ENCODE measurements around the gene NOP14. TPM values are rescaled to one million over a fixed set of nuclear protein-coding genes. Genes with fewer than 3 reads are reported as not detected.

The NOP14 gene
- total and polyA plus RNA-seq, 2 donors (not counting 3 experiments of a cell fraction or from before 2014, with no cell fraction given), result 9.5 to 45.2 TPM

DNA sequence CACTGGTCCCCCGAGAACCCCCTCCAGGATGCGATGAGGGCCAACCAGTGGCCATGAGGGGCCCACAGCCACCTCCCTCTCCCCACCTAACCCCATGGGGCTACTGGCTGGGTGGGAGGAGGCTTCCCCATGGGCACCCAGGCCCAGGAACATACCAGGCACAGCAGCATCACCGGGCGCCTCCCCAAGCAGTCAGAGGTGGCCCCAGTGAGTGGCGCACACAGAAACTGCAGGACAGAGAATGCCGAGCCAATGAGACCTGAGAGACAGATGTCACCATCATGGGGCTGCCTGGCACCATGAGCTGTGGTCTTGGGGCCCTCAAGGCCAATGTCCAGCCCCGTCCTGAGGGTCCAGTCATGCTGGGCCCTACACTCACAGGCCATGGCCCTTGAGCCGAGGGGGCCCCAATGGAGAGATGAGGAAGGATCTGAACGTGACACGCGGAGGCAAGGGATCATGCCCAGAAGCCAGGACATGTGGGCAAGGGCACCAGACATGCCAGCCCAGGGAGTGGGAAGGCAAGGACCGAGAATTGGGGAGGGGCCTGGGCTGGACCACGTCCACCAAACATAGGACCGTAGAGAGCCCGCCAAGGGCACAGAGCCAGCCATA lies 30.1 kb downstream of the NOP14 start:
- no peaks in the 10 kb centered on the region for H3K9me1 ChIP-seq (replicated peaks; ENCODE audit: control insufficient read depth, extremely low read depth, insufficient read depth, low read length)
- dilution Hi-C loops (cut with MboI; ENCODE audit: extremely low pct_ligation_motif_present, low sequenced_read_pairs), result no loop called here
- H3K36me3 ChIP-seq (ENCODE audit: control insufficient read depth in 2 of 2, extremely low read depth in 1 of 2, insufficient read depth in 2 of 2, low read length in 2 of 2), result peaks cover 7 to 27% of the 10 kb centered on the region in 2 experiments
- peak overlapping the region; percentile 51 to 65 (median 57) for H3K4me3 ChIP-seq (replicated peaks in 1 of 3; ENCODE audit: insufficient read depth in 1 of 3, low read depth in 1 of 3, low read length in 3 of 3)
- peaks cover 18% of the 10 kb centered on the region for H3K79me2 ChIP-seq (ENCODE audit: control insufficient read depth, insufficient read depth, low read length)
- TF ChIP-seq MYC (IDR thresholded peaks at IDR 0.05; ENCODE audit: low read depth, low read length), result no peak
- TF ChIP-seq FOS (IDR thresholded peaks at IDR 0.05; ENCODE audit: borderline replicate concordance, insufficient read depth, low read length), result no peak
- TF ChIP-seq POLR2A (IDR thresholded peaks at IDR 0.05; ENCODE audit: low read depth, low read length), result no peak
- no peak for TF ChIP-seq POLR2AphosphoS5 (IDR thresholded peaks at IDR 0.05; ENCODE audit: insufficient read depth, low read depth, low read length)
- no peak for TF ChIP-seq EZH2 (IDR thresholded peaks at IDR 0.05; ENCODE audit: borderline replicate concordance, low read depth, low read length, severe bottlenecking)
- no peak for TF ChIP-seq GATA2 (IDR thresholded peaks at IDR 0.05; ENCODE audit: insufficient read depth, insufficient read length, low read depth, low read length)
- TF ChIP-seq JUN (IDR thresholded peaks at IDR 0.05; ENCODE audit: borderline replicate concordance, insufficient read depth, insufficient read length, low read depth), result no peak
- TF ChIP-seq, protein P1, sequence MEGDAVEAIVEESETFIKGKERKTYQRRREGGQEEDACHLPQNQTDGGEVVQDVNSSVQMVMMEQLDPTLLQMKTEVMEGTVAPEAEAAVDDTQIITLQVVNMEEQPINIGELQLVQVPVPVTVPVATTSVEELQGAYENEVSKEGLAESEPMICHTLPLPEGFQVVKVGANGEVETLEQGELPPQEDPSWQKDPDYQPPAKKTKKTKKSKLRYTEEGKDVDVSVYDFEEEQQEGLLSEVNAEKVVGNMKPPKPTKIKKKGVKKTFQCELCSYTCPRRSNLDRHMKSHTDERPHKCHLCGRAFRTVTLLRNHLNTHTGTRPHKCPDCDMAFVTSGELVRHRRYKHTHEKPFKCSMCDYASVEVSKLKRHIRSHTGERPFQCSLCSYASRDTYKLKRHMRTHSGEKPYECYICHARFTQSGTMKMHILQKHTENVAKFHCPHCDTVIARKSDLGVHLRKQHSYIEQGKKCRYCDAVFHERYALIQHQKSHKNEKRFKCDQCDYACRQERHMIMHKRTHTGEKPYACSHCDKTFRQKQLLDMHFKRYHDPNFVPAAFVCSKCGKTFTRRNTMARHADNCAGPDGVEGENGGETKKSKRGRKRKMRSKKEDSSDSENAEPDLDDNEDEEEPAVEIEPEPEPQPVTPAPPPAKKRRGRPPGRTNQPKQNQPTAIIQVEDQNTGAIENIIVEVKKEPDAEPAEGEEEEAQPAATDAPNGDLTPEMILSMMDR (IDR thresholded peaks at IDR 0.05; ENCODE audit: extremely low read depth in 1 of 2, insufficient read depth in 1 of 2, low read depth in 1 of 2, low read length in 2 of 2), result no peak
- TF ChIP-seq, protein P2, sequence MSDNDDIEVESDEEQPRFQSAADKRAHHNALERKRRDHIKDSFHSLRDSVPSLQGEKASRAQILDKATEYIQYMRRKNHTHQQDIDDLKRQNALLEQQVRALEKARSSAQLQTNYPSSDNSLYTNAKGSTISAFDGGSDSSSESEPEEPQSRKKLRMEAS (IDR thresholded peaks at IDR 0.05; ENCODE audit: insufficient read depth, insufficient read length), result no peak
- FAIRE-seq (peak; percentile 59), DNase-seq (ENCODE audit: low read depth, low spot score) (no peak)
- no peaks in the 10 kb centered on the region for H3K27me3 ChIP-seq (ENCODE audit: control insufficient read depth in 2 of 2, insufficient read depth in 2 of 2, low read length in 2 of 2)
- H3K4me2 ChIP-seq (ENCODE audit: insufficient read depth, low read length), result peak overlapping the region; percentile 53
- H3K4me1 ChIP-seq (ENCODE audit: control insufficient read depth, extremely low read depth, insufficient read depth, low read length), result peaks cover 28% of the 10 kb centered on the region
- no peaks in the 10 kb centered on the region for H3K9me3 ChIP-seq (replicated peaks; ENCODE audit: control insufficient read depth, insufficient read depth, low read length)
- no peak overlapping the region for H3K9ac ChIP-seq (replicated peaks; ENCODE audit: extremely low read depth, insufficient read depth, low read length)
- ChIA-PET CTCF (no interaction called here), POLR2A (no interaction called here)
- no peak overlapping the region for H3K27ac ChIP-seq (ENCODE audit: insufficient read depth, low read depth, low read length)
- H4K20me1 ChIP-seq (replicated peaks; ENCODE audit: control insufficient read depth, extremely low read depth, insufficient read depth, low read length), result no peaks in the 10 kb centered on the region
- intact Hi-C loops (cut with micrococcal nuclease), result loop anchor here (1.0 to 5.0 kb wide), 2 partner anchors 91 to 169 kb away; partner anchors contain the start of gene ADD1
- BruUV-seq (replicated peaks), result no TSS peak
- H2AFZ ChIP-seq (ENCODE audit: low read depth, low read length), result no peak overlapping the region

All from endothelial cell of umbilical vein (primary cell).